NCI-H1417 (cell line): Measurements from ENCODE around the gene LMNA.
"Not testable (repeated sequence)": the region's sequence is repeated elsewhere in the genome, so short reads cannot be mapped to it uniquely, and the experiment has no call there.

Experiments used
- DNase-seq, 3 experiments: peaks; one replicate each; lab custom pipeline; 2025; lab: John Stamatoyannopoulos, UW

LMNA gene

GRCh38 chr1:156104861-156105832 is 9.4 kb upstream of the LMNA start:
- DNase-seq: no peak

GRCh38 chr1:156106624-156107488 is 7.7 kb upstream of the LMNA start:
- peak in 2 of 3 experiments; percentile 32 to 67 for DNase-seq

GRCh38 chr1:156108057-156108456 is 6.5 kb upstream of the LMNA start:
- no peak for DNase-seq

- no peak for DNase-seq
Measured at GRCh38 chr1:156108664-156109241, 5.8 kb upstream of the LMNA start.

- no peak for DNase-seq
Measured at GRCh38 chr1:156110252-156110651, 4.3 kb upstream of the LMNA start.

- DNase-seq: peak in 1 of 3 experiments; percentile 30
Measured at GRCh38 chr1:156111355-156111962, 3.1 kb upstream of the LMNA start.

GRCh38 chr1:156112276-156113137 is 2.0 kb upstream of the LMNA start:
- DNase-seq: no peak

GRCh38 chr1:156113282-156113950 is 1.1 kb upstream of the LMNA start:
- no peak for DNase-seq

GRCh38 chr1:156114919-156115513 is 505 bp downstream of the LMNA start:
- peak; percentile 40 to 73 (median 66) for DNase-seq

- DNase-seq: peak in 1 of 3 experiments; percentile 42
Measured at GRCh38 chr1:156115514-156116374, 1.2 kb downstream of the LMNA start.

GRCh38 chr1:156116731-156117130 is 2.2 kb downstream of the LMNA start:
- DNase-seq: not testable (repeated sequence)

- no peak for DNase-seq
Measured at GRCh38 chr1:156117414-156118176, 3.1 kb downstream of the LMNA start.

GRCh38 chr1:156118177-156118868 is 3.8 kb downstream of the LMNA start:
- DNase-seq: no peak

- peak in 1 of 3 experiments; percentile 6 for DNase-seq
Measured at GRCh38 chr1:156119503-156120209, 5.1 kb downstream of the LMNA start.

- DNase-seq: no peak
Measured at GRCh38 chr1:156120318-156120717, 5.8 kb downstream of the LMNA start.

- DNase-seq: not testable (repeated sequence)
Measured at GRCh38 chr1:156121005-156121404, 6.5 kb downstream of the LMNA start.

- no peak for DNase-seq
Measured at GRCh38 chr1:156121457-156121856, 6.9 kb downstream of the LMNA start.
